IMR-90 (cell line): Measurements from ENCODE around the gene MUC6. TPM values are rescaled to one million over a fixed set of nuclear protein-coding genes. Genes with fewer than 3 reads are reported as not detected.

Source experiments
- ATAC-seq: fragments of 200-7000 bp; cut with Tn5 transposase; 2 replicates; pipeline ENCODE4 v1.9.1; 2020; ENCODE audit warnings: low read depth, mild to moderate bottlenecking, moderate library complexity
- BruUV-seq: library from RNA; stranded (reverse); fragments of 400-500 nt; replicated peaks from 2 replicates; lab custom pipeline; 2021; lab: Mats Ljungman, UMichigan
- CTCF ChIA-PET: fragments of 300-600 bp; formaldehyde crosslinking; extraction: SDS; loops from one replicate; lab custom pipeline; 2021; ENCODE audit warnings: antibody characterized with exemption; lab: Yijun Ruan, JAX
- POLR2A ChIA-PET: fragments of 300-600 bp; sonication (Branson Sonifier 250); formaldehyde crosslinking; loops from one replicate; lab custom pipeline; 2022; ENCODE audit warnings: antibody characterized with exemption; ENCODE audit not compliant: unreplicated experiment; lab: Charles Lee
- DNase-seq: peaks from one replicate; pipeline ENCODE4 v3.0.0; 2013
- H2AFZ ChIP-seq: replicated peaks from 2 replicates; pipeline ENCODE3; 2013; ENCODE audit warnings: low read length, mild to moderate bottlenecking; ENCODE audit not compliant: poor library complexity
- H2AK5ac ChIP-seq: 2 replicates; pipeline ENCODE4 v1.6.1; 2013; ENCODE audit warnings: low read depth, low read length, inconsistent platforms
- H2AK9ac ChIP-seq: replicated peaks from 2 replicates; pipeline ENCODE3; 2013; ENCODE audit warnings: mild to moderate bottlenecking, low read depth, low read length, moderate library complexity; ENCODE audit not compliant: poor library complexity
- H2BK120ac ChIP-seq: 2 replicates; pipeline ENCODE4 v1.6.1; 2013; ENCODE audit warnings: low read depth, low read length, inconsistent platforms
- H2BK15ac ChIP-seq: 3 replicates; pipeline ENCODE4 v1.6.1; 2013; ENCODE audit warnings: low read depth, low read length, inconsistent platforms
- H2BK20ac ChIP-seq: 2 replicates; pipeline ENCODE4 v1.6.1; 2013; ENCODE audit warnings: low read depth, mild to moderate bottlenecking, inconsistent platforms, low read length, moderate library complexity
- H2BK5ac ChIP-seq: 2 replicates; pipeline ENCODE4 v1.6.1; 2013; ENCODE audit warnings: mild to moderate bottlenecking, low read depth, low read length, inconsistent platforms; ENCODE audit not compliant: poor library complexity, severe bottlenecking
- H3K14ac ChIP-seq: replicated peaks from 2 replicates; pipeline ENCODE4 v1.6.1; 2013; ENCODE audit warnings: low read depth, low read length, inconsistent platforms
- H3K18ac ChIP-seq: 2 replicates; pipeline ENCODE4 v1.6.1; 2013; ENCODE audit warnings: low read depth, low read length, control low read depth
- H3K23ac ChIP-seq: 2 replicates; pipeline ENCODE4 v1.6.1; 2013; ENCODE audit warnings: low read depth, low read length, inconsistent platforms
- H3K27ac ChIP-seq: 2 replicates; pipeline ENCODE4 v1.5.1; 2013; ENCODE audit warnings: mild to moderate bottlenecking, control low read depth, low read length; ENCODE audit not compliant: insufficient read depth
- H3K27me3 ChIP-seq: 2 replicates; pipeline ENCODE4 v1.6.1; 2013; ENCODE audit warnings: low read length; ENCODE audit not compliant: control insufficient read depth, insufficient read depth
- H3K36me3 ChIP-seq: 2 replicates; pipeline ENCODE4 v1.6.1; 2013; ENCODE audit warnings: low read length, mixed read lengths; ENCODE audit not compliant: control insufficient read depth, insufficient read depth
- H3K4ac ChIP-seq: 2 replicates; pipeline ENCODE4 v1.6.1; 2013; ENCODE audit warnings: low read depth, low read length, inconsistent platforms
- H3K4me1 ChIP-seq: 2 replicates; pipeline ENCODE4 v1.6.1; 2013; ENCODE audit warnings: low read length, mixed read lengths; ENCODE audit not compliant: control insufficient read depth, insufficient read depth
- H3K4me2 ChIP-seq: 2 replicates; pipeline ENCODE4 v1.6.1; 2013; ENCODE audit warnings: low read depth, mild to moderate bottlenecking, control low read depth, low read length, moderate library complexity
- H3K4me3 ChIP-seq: 2 replicates; pipeline ENCODE4 v1.5.1; 2013; ENCODE audit warnings: low read depth, mild to moderate bottlenecking, control low read depth, low read length, moderate library complexity; ENCODE audit not compliant: insufficient read depth
- H3K56ac ChIP-seq: 2 replicates; pipeline ENCODE4 v1.6.1; 2013; ENCODE audit warnings: low read length, inconsistent platforms; ENCODE audit not compliant: insufficient read depth; ENCODE audit errors: extremely low read depth
- H3K79me1 ChIP-seq, 2 experiments: 2 replicates each; pipeline ENCODE4 v1.6.1; 2013; ENCODE audit warnings: low read length in 2 of 2, inconsistent platforms in 1 of 2, low read depth in 1 of 2
- H3K9ac ChIP-seq: 2 replicates; pipeline ENCODE4 v1.6.1; 2013; ENCODE audit warnings: low read depth, low read length, control low read depth
- H3K9me1 ChIP-seq: 2 replicates; pipeline ENCODE4 v1.6.1; 2013; ENCODE audit warnings: low read length, inconsistent platforms; ENCODE audit not compliant: insufficient read depth
- H3K9me3 ChIP-seq: 2 replicates; pipeline ENCODE4 v1.6.1; 2013; ENCODE audit warnings: low read length; ENCODE audit not compliant: control insufficient read depth, insufficient read depth
- H4K20me1 ChIP-seq: 2 replicates; pipeline ENCODE4 v1.6.1; 2013; ENCODE audit warnings: low read length, inconsistent platforms; ENCODE audit not compliant: insufficient read depth
- H4K5ac ChIP-seq: 2 replicates; pipeline ENCODE4 v1.6.1; 2013; ENCODE audit warnings: mild to moderate bottlenecking, low read depth, low read length, control low read depth
- H4K8ac ChIP-seq, 2 experiments: 2 replicates each; pipeline ENCODE4 v1.6.1; 2013; ENCODE audit warnings: low read depth in 2 of 2, low read length in 2 of 2, control low read depth in 1 of 2, inconsistent platforms in 1 of 2
- H4K91ac ChIP-seq: 2 replicates; pipeline ENCODE4 v1.6.1; 2013; ENCODE audit warnings: low read depth, low read length, inconsistent platforms; ENCODE audit not compliant: insufficient read depth
- BHLHE40 ChIP-seq: fragments of 150-350 bp; IDR thresholded peaks from 2 replicates; pipeline ENCODE4 v1.6.1; 2016; ENCODE audit warnings: mild to moderate bottlenecking, low read depth, low read length
- CEBPB ChIP-seq: IDR thresholded peaks from 2 replicates; pipeline ENCODE4 v1.6.1; 2012; ENCODE audit warnings: low read depth, low read length, improper control_type of control experiment
- CHD1 ChIP-seq: IDR thresholded peaks from 2 replicates; pipeline ENCODE4 v1.6.1; 2012; ENCODE audit warnings: low read depth, low read length, improper control_type of control experiment
- CTCF ChIP-seq: conservative IDR thresholded peaks from 2 replicates; pipeline ENCODE4 v1.5.1; 2012; ENCODE audit warnings: mild to moderate bottlenecking, low read depth, low read length, improper control_type of control experiment
- FOS ChIP-seq: fragments of 150-350 bp; IDR thresholded peaks from 2 replicates; pipeline ENCODE4 v1.6.1; 2016; ENCODE audit warnings: low read depth, low read length
- MAFK ChIP-seq: IDR thresholded peaks from 2 replicates; pipeline ENCODE4 v1.6.1; 2012; ENCODE audit warnings: low read depth, low read length, improper control_type of control experiment
- MAZ ChIP-seq: IDR thresholded peaks from 2 replicates; pipeline ENCODE4 v1.6.1; 2012; ENCODE audit warnings: low read depth, mild to moderate bottlenecking, low read length, improper control_type of control experiment, moderate library complexity, borderline replicate concordance
- MXI1 ChIP-seq: IDR thresholded peaks from 2 replicates; pipeline ENCODE4 v1.6.1; 2012; ENCODE audit warnings: low read depth, mild to moderate bottlenecking, low read length, moderate library complexity, borderline replicate concordance
- NFE2L2 ChIP-seq: fragments of 150-350 bp; IDR thresholded peaks from 2 replicates; pipeline ENCODE4 v1.6.1; 2016; ENCODE audit warnings: low read depth, mild to moderate bottlenecking, low read length
- POLR2A ChIP-seq: IDR thresholded peaks from 2 replicates; pipeline ENCODE4 v1.6.1; 2012; ENCODE audit warnings: mild to moderate bottlenecking, low read depth, low read length
- RAD21 ChIP-seq: IDR thresholded peaks from 2 replicates; pipeline ENCODE4 v1.6.1; 2012; ENCODE audit warnings: low read length, improper control_type of control experiment
- RCOR1 ChIP-seq: IDR thresholded peaks from 2 replicates; pipeline ENCODE4 v1.6.1; 2012; ENCODE audit warnings: mild to moderate bottlenecking, low read length, improper control_type of control experiment; ENCODE audit not compliant: insufficient replicate concordance
- RFX5 ChIP-seq: IDR thresholded peaks from 2 replicates; pipeline ENCODE4 v1.8.0; 2012; ENCODE audit warnings: low read depth, mild to moderate bottlenecking, low read length, moderate library complexity
- SMC3 ChIP-seq: fragments of 150-350 bp; IDR thresholded peaks from 2 replicates; pipeline ENCODE4 v1.6.1; 2016; ENCODE audit warnings: low read depth, mild to moderate bottlenecking, antibody characterized with exemption, low read length, moderate library complexity
- WGBS, 2 experiments: methylation state at CpG; one replicate each; pipeline versions ENCODE4 v1.1.5 to v1.1.7; 2013; ENCODE audit warnings: missing lambda C conversion rate in 2 of 2; ENCODE audit not compliant: insufficient read length in 1 of 2; ENCODE audit errors: extremely low coverage in 2 of 2; 5-methylcytosine and 5-hydroxymethylcytosine counted together
- dilution Hi-C: fragments of 300-500 bp; cut with HindIII; formaldehyde crosslinking; loops from one replicate; pipeline ENCODE4 v1.14.3; 2018; ENCODE audit warnings: low sequenced_read_pairs; ENCODE audit not compliant: unreplicated experiment
- in situ Hi-C: fragments of 300-500 bp; cut with MboI; formaldehyde crosslinking; loops from 3 replicates; pipeline ENCODE4 v1.14.3; 2019; ENCODE audit warnings: low sequenced_read_pairs, inconsistent platforms, mixed read lengths
- intact Hi-C: fragments of 100-400 bp; cut with micrococcal nuclease; formaldehyde crosslinking; loops from 2 replicates; pipeline ENCODE4 v1.10.0; 2022
- polyA plus RNA-seq, 3 experiments: library from polyadenylated mRNA; depleted of rRNA; stranded (reverse); fragments of >200 nt; gene quantifications; 2 replicates each; pipeline ENCODE4 v1.2.3, GENCODE V29; 2012; ENCODE audit warnings: low replicate concordance in 1 of 3
- total RNA-seq: library from RNA; depleted of rRNA; stranded (reverse); fragments of >200 nt; gene quantifications from 2 replicates; pipeline ENCODE4 v1.2.3, GENCODE V29; 2012
- TF ChIP-seq, protein P1 (sequence below): fragments of 150-350 bp; IDR thresholded peaks from 2 replicates; pipeline ENCODE4 v1.6.1; 2017; ENCODE audit warnings: mild to moderate bottlenecking, antibody characterized with exemption, low read length, low read depth
- TF ChIP-seq, protein P2 (sequence below): fragments of 150-350 bp; IDR thresholded peaks from 2 replicates; pipeline ENCODE4 v1.6.1; 2016; ENCODE audit warnings: low read depth, mild to moderate bottlenecking, low read length, moderate library complexity, borderline replicate concordance

Gene MUC6
- total and polyA plus RNA-seq, 2 of the 4 experiments (the other 2 are of a cell fraction): not detected

DNA sequence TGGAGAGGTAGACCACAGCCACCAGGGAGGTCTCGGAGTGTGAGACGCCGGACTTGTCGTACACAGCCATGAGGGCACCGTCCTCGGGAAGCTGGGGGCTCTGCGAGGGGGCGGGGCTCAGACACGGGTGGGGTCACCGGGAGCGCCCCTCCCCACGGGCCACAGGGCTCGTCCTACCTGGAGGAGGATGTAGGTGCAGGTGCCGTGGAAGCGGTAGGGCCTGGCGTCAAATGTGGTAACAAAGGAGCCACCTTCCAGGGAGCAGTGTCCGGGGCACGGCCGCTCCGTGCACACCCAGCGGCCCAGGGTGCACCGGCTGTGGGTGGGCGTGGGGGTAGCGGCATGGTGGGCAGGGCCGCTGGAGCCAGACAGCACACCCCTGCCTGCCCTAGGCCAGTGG lies 7.5 kb downstream of the MUC6 start:
- ATAC-seq: no peak
- ChIA-PET POLR2A (no interaction called here), CTCF (no interaction called here)
- no peak overlapping the region for H3K4ac ChIP-seq
- H3K56ac ChIP-seq: no peak overlapping the region
- intact Hi-C loops (no loop called here), in situ Hi-C loops (no loop called here), dilution Hi-C loops (no loop called here)
- no peaks in the 10 kb centered on the region for H3K4me1 ChIP-seq
- H3K27me3 ChIP-seq: no peaks in the 10 kb centered on the region
- no TSS peak for BruUV-seq
- H3K14ac ChIP-seq: no peak overlapping the region
- no peaks in the 10 kb centered on the region for H3K79me1 ChIP-seq
- no peak overlapping the region for H2BK120ac ChIP-seq
- no peak overlapping the region for H3K4me2 ChIP-seq
- no peak overlapping the region for H3K18ac ChIP-seq
- no peak overlapping the region for H3K9ac ChIP-seq
- H2AFZ ChIP-seq: no peak overlapping the region
- no peak overlapping the region for H2BK5ac ChIP-seq
- H3K4me3 ChIP-seq: no peak overlapping the region
- H4K20me1 ChIP-seq: peaks cover 6% of the 10 kb centered on the region; the same call in 1 of the 2 replicates
- no peak overlapping the region for H3K27ac ChIP-seq
- no peak overlapping the region for H2AK5ac ChIP-seq
- no peaks in the 10 kb centered on the region for H3K9me3 ChIP-seq
- no peak overlapping the region for H2AK9ac ChIP-seq
- no peaks in the 10 kb centered on the region for H3K9me1 ChIP-seq
- H4K8ac ChIP-seq: no peak overlapping the region
- no peak overlapping the region for H2BK20ac ChIP-seq
- H4K91ac ChIP-seq: no peak overlapping the region
- no peak overlapping the region for H3K23ac ChIP-seq
- H2BK15ac ChIP-seq: no peak overlapping the region
- 95% methylated on average over 14 of the region's 25 CpGs; no CpG with 5 or more reads in 1 of the 2 experiments for WGBS, 2 experiments
- H4K5ac ChIP-seq: no peak overlapping the region
- no peaks in the 10 kb centered on the region for H3K36me3 ChIP-seq
- TF ChIP-seq RAD21: no peak
- TF ChIP-seq FOS: no peak
- no peak for TF ChIP-seq RFX5
- TF ChIP-seq MAZ: no peak
- TF ChIP-seq, protein P1, sequence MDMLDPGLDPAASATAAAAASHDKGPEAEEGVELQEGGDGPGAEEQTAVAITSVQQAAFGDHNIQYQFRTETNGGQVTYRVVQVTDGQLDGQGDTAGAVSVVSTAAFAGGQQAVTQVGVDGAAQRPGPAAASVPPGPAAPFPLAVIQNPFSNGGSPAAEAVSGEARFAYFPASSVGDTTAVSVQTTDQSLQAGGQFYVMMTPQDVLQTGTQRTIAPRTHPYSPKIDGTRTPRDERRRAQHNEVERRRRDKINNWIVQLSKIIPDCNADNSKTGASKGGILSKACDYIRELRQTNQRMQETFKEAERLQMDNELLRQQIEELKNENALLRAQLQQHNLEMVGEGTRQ: no peak
- TF ChIP-seq SMC3: no peak
- TF ChIP-seq BHLHE40: no peak
- no peak for TF ChIP-seq CHD1
- TF ChIP-seq NFE2L2: no peak
- TF ChIP-seq MAFK: no peak
- TF ChIP-seq POLR2A: no peak
- no peak for TF ChIP-seq CEBPB
- TF ChIP-seq CTCF: no peak
- TF ChIP-seq, protein P2, sequence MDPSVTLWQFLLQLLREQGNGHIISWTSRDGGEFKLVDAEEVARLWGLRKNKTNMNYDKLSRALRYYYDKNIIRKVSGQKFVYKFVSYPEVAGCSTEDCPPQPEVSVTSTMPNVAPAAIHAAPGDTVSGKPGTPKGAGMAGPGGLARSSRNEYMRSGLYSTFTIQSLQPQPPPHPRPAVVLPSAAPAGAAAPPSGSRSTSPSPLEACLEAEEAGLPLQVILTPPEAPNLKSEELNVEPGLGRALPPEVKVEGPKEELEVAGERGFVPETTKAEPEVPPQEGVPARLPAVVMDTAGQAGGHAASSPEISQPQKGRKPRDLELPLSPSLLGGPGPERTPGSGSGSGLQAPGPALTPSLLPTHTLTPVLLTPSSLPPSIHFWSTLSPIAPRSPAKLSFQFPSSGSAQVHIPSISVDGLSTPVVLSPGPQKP: no peak
- no peak for TF ChIP-seq MXI1
- TF ChIP-seq RCOR1: no peak
- DNase-seq: no peak
